Measurements from ENCODE around the gene TIMM13. TPM values are rescaled to one million over a fixed set of nuclear protein-coding genes. Genes with fewer than 3 reads are reported as not detected.
A peak's percentile ranks its signal among the peaks of the same experiment; 100 is the strongest.

TIMM13 gene
- total and polyA plus RNA-seq, 2 of the 8 experiments (the other 6 are each of a cell fraction or from before 2014, with no cell fraction given), result 270 to 275 TPM

- H3K4me3 ChIP-seq (ENCODE audit: extremely low read depth in 1 of 4, insufficient read depth in 2 of 4, low read depth in 3 of 4, low read length in 4 of 4), result peak overlapping the region in 3 of 4 experiments; percentile 85 to 93 (median 89); a peak in 7 of 8 replicates
- peaks cover 2 to 16% of the 10 kb centered on the region in 2 experiments; a peak in 3 of 4 replicates for H3K79me2 ChIP-seq (ENCODE audit: control insufficient read depth in 1 of 2, insufficient read depth in 2 of 2, low read length in 2 of 2)
- ChIA-PET CTCF (ENCODE audit: partially characterized antibody) (interaction anchor here (0.7 to 1.6 kb wide), 6 partner anchors 21 to 482 kb away, joined by 3 to 4 read pairs (median 3); no protein-coding TSS in a partner anchor), POLR2A (ENCODE audit: partially characterized antibody) (interaction anchor here (0.6 to 8.2 kb wide), 29 partner anchors 10 to 1646 kb away, joined by 3 to 84 read pairs (median 4); partner anchors contain the start of genes GADD45B, LMNB2, LSM7 and SPPL2B)
- peaks cover 0 to 18% (median 13%) of the 10 kb centered on the region in 4 experiments; a peak in 5 of 7 replicates for H3K4me1 ChIP-seq (replicated peaks in 1 of 4; ENCODE audit: control insufficient read depth in 3 of 4, insufficient read depth in 4 of 4, low read length in 3 of 4)
- H4K20me1 ChIP-seq (replicated peaks in 1 of 2; ENCODE audit: control insufficient read depth in 1 of 2, insufficient read depth in 2 of 2, low read length in 2 of 2), result peaks cover 10 to 16% of the 10 kb centered on the region in 2 experiments
- peak overlapping the region; percentile 8 for H3K4ac ChIP-seq (replicated peaks; ENCODE audit: insufficient read length, low read depth, low read length)
- no peak overlapping the region for H3K56ac ChIP-seq (replicated peaks; ENCODE audit: insufficient read length, low read depth, low read length)
- no peak overlapping the region for H2AK5ac ChIP-seq (ENCODE audit: low read depth, low read length)
- H3K27ac ChIP-seq (ENCODE audit: low read depth, low read length), result peak overlapping the region; percentile 99
- H4K91ac ChIP-seq (replicated peaks; ENCODE audit: insufficient read length, low read length), result no peak overlapping the region
- H2AFZ ChIP-seq (ENCODE audit: low read length), result no peak overlapping the region
- WGBS, 2 experiments (ENCODE audit: extremely low coverage in 1 of 2, insufficient coverage in 1 of 2, insufficient read length in 1 of 2, insufficient replicate concordance in 2 of 2, low coverage in 1 of 2, low lambda C conversion rate in 2 of 2, missing lambda C conversion rate in 1 of 2), result 51% methylated on average over 24 of the region's 25 CpGs; no CpG with 5 or more reads in 1 of the 2 experiments
- DNase-seq (ENCODE audit: low read depth in 1 of 2, low spot score in 2 of 2), result peak in 1 of 2 experiments; percentile 71
- H2BK5ac ChIP-seq (ENCODE audit: low read depth, low read length), result peak overlapping the region; percentile 100; the same call in 1 of the 2 replicates
- peak overlapping the region; percentile 52; the same call in 1 of the 2 replicates for H3K18ac ChIP-seq (ENCODE audit: extremely low read depth, low read length)
- H3K27me3 ChIP-seq (replicated peaks in 1 of 4; ENCODE audit: control insufficient read depth in 3 of 4, extremely low read depth in 1 of 4, insufficient read depth in 3 of 4, low read length in 3 of 4), result no peaks in the 10 kb centered on the region
- no peak overlapping the region for H2BK20ac ChIP-seq (ENCODE audit: low read length)
- peak overlapping the region; percentile 6; the same call in 1 of the 2 replicates for H2BK12ac ChIP-seq (ENCODE audit: low read depth, low read length)
- peaks cover 13% of the 10 kb centered on the region; the same call in 1 of the 2 replicates for H3K23me2 ChIP-seq (ENCODE audit: low read depth, low read length)
- no peaks in the 10 kb centered on the region for H3K9me3 ChIP-seq (ENCODE audit: insufficient read depth in 2 of 2, low read depth in 1 of 2, low read length in 1 of 2)
- H2BK15ac ChIP-seq (ENCODE audit: low read length), result no peak overlapping the region
- H3K9ac ChIP-seq (replicated peaks in 1 of 4; ENCODE audit: extremely low read depth in 1 of 4, low read depth in 3 of 4, low read length in 3 of 4), result peak overlapping the region in 3 of 4 experiments; percentile 65 to 99 (median 98); a peak in 6 of 7 replicates
- H2BK120ac ChIP-seq (replicated peaks; ENCODE audit: low read depth, low read length), result no peak overlapping the region
- H4K5ac ChIP-seq (ENCODE audit: insufficient read length, low read depth, low read length), result no peak overlapping the region
- H3K23ac ChIP-seq (ENCODE audit: insufficient read length), result no peak overlapping the region
- peak overlapping the region; percentile 91 for H4K8ac ChIP-seq (ENCODE audit: extremely low read depth, insufficient read depth, low read length)
- FAIRE-seq, result no peak
- H3K79me1 ChIP-seq (ENCODE audit: low read depth, low read length), result peaks cover 13% of the 10 kb centered on the region
- no peak overlapping the region for H3K14ac ChIP-seq (ENCODE audit: insufficient read length)
- H3K36me3 ChIP-seq (ENCODE audit: control insufficient read depth in 2 of 4, insufficient read depth in 4 of 4, low read length in 3 of 4), result peaks cover 2 to 32% (median 16%) of the 10 kb centered on the region in 4 experiments; a peak in 7 of 8 replicates
- H3K4me2 ChIP-seq (ENCODE audit: insufficient read depth in 1 of 2, low read depth in 2 of 2, low read length in 2 of 2), result peak overlapping the region; percentile 84 to 94
- TF ChIP-seq SIRT6 (IDR thresholded peaks at IDR 0.05; ENCODE audit: low read length) (no peak), CHD1 (IDR thresholded peaks at IDR 0.05; ENCODE audit: low read depth, low read length) (peak; percentile 58; the same call in 1 of the 2 replicates), RAD21 (IDR thresholded peaks at IDR 0.05 in 1 of 2, conservative IDR thresholded peaks at IDR 0.05 in 1 of 2; ENCODE audit: low read depth in 2 of 2, low read length in 2 of 2) (no peak), BCL11A (IDR thresholded peaks at IDR 0.05; ENCODE audit: low read depth in 2 of 2, low read length in 2 of 2) (no peak), JUND (IDR thresholded peaks at IDR 0.05; ENCODE audit: low read length) (no peak), BACH1 (IDR thresholded peaks at IDR 0.05; ENCODE audit: low read length) (no peak), EGR1 (IDR thresholded peaks at IDR 0.05; ENCODE audit: borderline replicate concordance, low read depth, low read length) (no peak), YY1 (IDR thresholded peaks at IDR 0.05; ENCODE audit: low read depth, low read length) (no peak), POLR2AphosphoS5 (IDR thresholded peaks at IDR 0.05; ENCODE audit: low read depth, low read length) (no peak), MAFK (IDR thresholded peaks at IDR 0.05; ENCODE audit: low read depth, low read length) (no peak), GABPA (IDR thresholded peaks at IDR 0.05; ENCODE audit: borderline replicate concordance, insufficient read depth, low read length) (peak; percentile 22; the same call in 1 of the 2 replicates), POLR2A (IDR thresholded peaks at IDR 0.05; ENCODE audit: control extremely low read depth in 1 of 2, low read depth in 2 of 2, low read length in 2 of 2) (no peak), SAP30 (IDR thresholded peaks at IDR 0.05; ENCODE audit: insufficient read depth, insufficient replicate concordance, low read length) (no peak)
- TF ChIP-seq, protein P1, sequence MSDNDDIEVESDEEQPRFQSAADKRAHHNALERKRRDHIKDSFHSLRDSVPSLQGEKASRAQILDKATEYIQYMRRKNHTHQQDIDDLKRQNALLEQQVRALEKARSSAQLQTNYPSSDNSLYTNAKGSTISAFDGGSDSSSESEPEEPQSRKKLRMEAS (IDR thresholded peaks at IDR 0.05), result peak; percentile 66
Observed at GRCh38 chr19:2428321-2428690, 920 bp upstream of the TIMM13 start.

Data from H1 (cell line).